K562 (cell line): Measurements from ENCODE around the gene DPP9. TPM values are rescaled to one million over a fixed set of nuclear protein-coding genes. Genes with fewer than 3 reads are reported as not detected.

Source experiments
- CREM ChIP-seq: IDR thresholded peaks from 2 replicates; pipeline ENCODE4 v1.6.1; 2014; ENCODE audit warnings: antibody characterized with exemption, low read depth
- CXXC5 ChIP-seq: fragments of 250-450 bp; sonication (Bioruptor Pico); IDR thresholded peaks from 2 replicates; pipeline ENCODE4 v1.8.0; 2022; ENCODE audit warnings: inconsistent platforms, mild to moderate bottlenecking, moderate library complexity
- DMBX1 ChIP-seq: fragments of 250-450 bp; sonication (Bioruptor Pico); IDR thresholded peaks from 2 replicates; pipeline ENCODE4 v1.8.0; 2022; ENCODE audit warnings: inconsistent platforms, mild to moderate bottlenecking, moderate library complexity, borderline replicate concordance
- EP300 ChIP-seq: IDR thresholded peaks from 2 replicates; pipeline ENCODE4 v1.6.1; 2012; ENCODE audit warnings: low read length, improper control_type of control experiment
- HMGN3 ChIP-seq: IDR thresholded peaks from 2 replicates; pipeline ENCODE4 v1.6.1; 2011; ENCODE audit warnings: borderline replicate concordance, low read depth, mild to moderate bottlenecking, mixed read lengths, low read length; ENCODE audit not compliant: insufficient read length; ENCODE audit errors: extremely low read depth
- JUNB ChIP-seq: fragments of 450-650 bp; formaldehyde crosslinking; conservative IDR thresholded peaks from 2 replicates; pipeline ENCODE4 v1.4.0; 2020; ENCODE audit warnings: mild to moderate bottlenecking
- MCM2 ChIP-seq: fragments of 450-650 bp; IDR thresholded peaks from 2 replicates; pipeline ENCODE4 v1.6.1; 2017; ENCODE audit warnings: low read depth, mild to moderate bottlenecking
- MXI1 ChIP-seq: IDR thresholded peaks from 2 replicates; pipeline ENCODE4 v1.6.1; 2011; ENCODE audit warnings: low read depth, mild to moderate bottlenecking, improper control_type of control experiment, low read length
- PML ChIP-seq: IDR thresholded peaks from 2 replicates; pipeline ENCODE4 v1.6.1; 2012; ENCODE audit warnings: low read length, inconsistent platforms
- POLR2H ChIP-seq: IDR thresholded peaks from 2 replicates; pipeline ENCODE4 v1.6.1; 2016; ENCODE audit warnings: missing genetic modification characterization, low read depth, mild to moderate bottlenecking, control low read depth, missing compliant biosample characterization, moderate library complexity
- RBM22 ChIP-seq: fragments of 200-400 bp; formaldehyde crosslinking; IDR thresholded peaks from 2 replicates; pipeline ENCODE4 v1.6.1; 2018; ENCODE audit warnings: low read length, low read depth; ENCODE audit not compliant: poor library complexity, severe bottlenecking
- SAP30 ChIP-seq: fragments of 200-600 bp; sonication (generic); IDR thresholded peaks from 2 replicates; pipeline ENCODE4 v1.6.1; 2012; ENCODE audit warnings: borderline replicate concordance, low read depth, mild to moderate bottlenecking, moderate library complexity, low read length, control low read depth, inconsistent platforms; ENCODE audit not compliant: insufficient read depth, poor library complexity, severe bottlenecking
- TBP ChIP-seq: optimal IDR thresholded peaks from 2 replicates; pipeline ENCODE3; 2011; ENCODE audit warnings: low read depth, low read length, improper control_type of control experiment
- ZNF165 ChIP-seq: fragments of 250-450 bp; sonication (Bioruptor Pico); IDR thresholded peaks from 2 replicates; pipeline ENCODE4 v1.4.0; 2020; ENCODE audit warnings: borderline replicate concordance
- ZNF24 ChIP-seq: fragments of 450-650 bp; IDR thresholded peaks from 2 replicates; pipeline ENCODE4 v1.6.1; 2016
- ZNF785 ChIP-seq: fragments of 250-450 bp; sonication (Bioruptor Pico); IDR thresholded peaks from 2 replicates; pipeline ENCODE4 v1.4.0; 2020; ENCODE audit warnings: mild to moderate bottlenecking
- polyA plus RNA-seq, 8 experiments: library from polyadenylated mRNA; depleted of rRNA in 4 of 8; stranded (reverse) in 5 of 8; unstranded in 3 of 8; fragments of >200 nt; fragmentation: Nextera tagmentation in 2 of 8; fragmentation: Illumina TruSeq in 1 of 8; extraction: Ambion mirVana in 2 of 8; extraction: Trizol in 1 of 8; gene quantifications; 2 replicates each; pipeline versions ENCODE4 v1.2.1 to v1.2.3, GENCODE V29; 2011 to 2014; ENCODE audit warnings: inconsistent platforms in 1 of 8, missing spikeins in 1 of 8
- total RNA-seq, 7 experiments: library from RNA; depleted of rRNA in 6 of 7; stranded (reverse); fragments of >200 nt in 6 of 7; fragmentation: Illumina TruSeq in 2 of 7; extraction: Trizol in 2 of 7; gene quantifications; 2 replicates each; pipeline versions ENCODE4 v1.2.1 to v1.2.3, GENCODE V29; 2011 to 2021; ENCODE audit warnings: low replicate concordance in 1 of 7
- TF ChIP-seq, protein P1 (sequence below): sonication (generic); formaldehyde crosslinking; IDR thresholded peaks from 2 replicates; pipeline ENCODE4 v1.8.0; 2022; ENCODE audit warnings: missing genetic modification reagents, mild to moderate bottlenecking, moderate library complexity, borderline replicate concordance
- TF ChIP-seq, protein P2 (sequence below): fragments of 250-450 bp; sonication (Bioruptor Pico); IDR thresholded peaks from 2 replicates; pipeline ENCODE4 v1.5.0; 2020; ENCODE audit warnings: mild to moderate bottlenecking, borderline replicate concordance
- TF ChIP-seq, protein P3 (sequence below), 2 experiments: fragments of 150-350 bp in 1 of 2; IDR thresholded peaks; 2 replicates each; pipeline ENCODE4 v1.6.1; 2012 to 2016; ENCODE audit warnings: low read depth in 2 of 2, low read length in 2 of 2, mild to moderate bottlenecking in 1 of 2, moderate library complexity in 1 of 2
- TF ChIP-seq, protein P4 (sequence below): fragments of 450-650 bp; formaldehyde crosslinking; IDR thresholded peaks from 2 replicates; pipeline ENCODE4 v1.4.0; 2020; ENCODE audit warnings: mild to moderate bottlenecking, moderate library complexity

Gene DPP9
- total and polyA plus RNA-seq, 9 of the 15 experiments (the other 6 are each of a cell fraction or from before 2014, with no cell fraction given) = 0.90 to 66.7 (median 24.5) TPM

DNA sequence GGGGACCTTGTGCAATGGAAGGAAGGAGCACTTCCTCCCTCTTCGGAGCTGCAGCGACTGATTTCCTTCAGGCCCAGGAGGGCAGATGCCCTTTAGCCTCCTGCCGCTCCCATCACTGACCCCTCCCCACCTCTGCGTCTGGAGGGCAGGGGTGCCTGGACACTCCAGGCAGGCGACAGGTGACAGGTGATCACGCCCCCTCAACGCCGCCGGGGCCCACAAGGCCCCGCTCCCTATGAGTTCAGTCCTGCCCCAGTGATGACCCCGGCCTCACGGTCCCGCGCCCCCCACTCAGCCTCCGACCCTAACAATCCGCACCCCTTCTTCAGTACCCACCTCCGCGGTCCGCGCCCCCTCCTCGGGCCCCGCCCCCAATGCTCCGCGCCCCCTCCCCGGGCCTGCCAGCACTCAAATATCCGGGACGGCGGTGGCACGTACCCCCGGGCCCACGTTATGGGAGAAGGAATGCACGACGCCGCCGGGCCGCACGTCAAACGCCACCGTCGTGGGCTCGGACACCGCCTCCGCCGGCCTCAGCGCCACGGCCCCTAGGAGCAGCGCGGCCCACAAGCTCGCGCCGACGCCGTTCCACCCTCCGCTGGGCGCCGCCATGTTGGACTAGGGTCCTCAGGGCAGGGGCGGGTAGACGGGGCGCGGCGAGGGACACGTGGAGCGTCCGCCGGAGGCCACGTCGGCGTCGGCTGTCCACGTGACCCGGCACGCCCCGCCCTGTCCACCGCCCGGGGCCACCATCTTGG is 53.7 kb downstream of the DPP9 start, which contains the start of gene MYDGF (continued):
- TF ChIP-seq DMBX1 = no peak
- TF ChIP-seq JUNB = no peak
- no peak for TF ChIP-seq MCM2
- TF ChIP-seq, protein P1, sequence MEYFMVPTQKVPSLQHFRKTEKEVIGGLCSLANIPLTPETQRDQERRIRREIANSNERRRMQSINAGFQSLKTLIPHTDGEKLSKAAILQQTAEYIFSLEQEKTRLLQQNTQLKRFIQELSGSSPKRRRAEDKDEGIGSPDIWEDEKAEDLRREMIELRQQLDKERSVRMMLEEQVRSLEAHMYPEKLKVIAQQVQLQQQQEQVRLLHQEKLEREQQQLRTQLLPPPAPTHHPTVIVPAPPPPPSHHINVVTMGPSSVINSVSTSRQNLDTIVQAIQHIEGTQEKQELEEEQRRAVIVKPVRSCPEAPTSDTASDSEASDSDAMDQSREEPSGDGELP (CRISPR knock-in tag) = peak; percentile 63; the same call in 1 of the 2 replicates
- TF ChIP-seq HMGN3 = peak; percentile 79
- TF ChIP-seq, protein P2, sequence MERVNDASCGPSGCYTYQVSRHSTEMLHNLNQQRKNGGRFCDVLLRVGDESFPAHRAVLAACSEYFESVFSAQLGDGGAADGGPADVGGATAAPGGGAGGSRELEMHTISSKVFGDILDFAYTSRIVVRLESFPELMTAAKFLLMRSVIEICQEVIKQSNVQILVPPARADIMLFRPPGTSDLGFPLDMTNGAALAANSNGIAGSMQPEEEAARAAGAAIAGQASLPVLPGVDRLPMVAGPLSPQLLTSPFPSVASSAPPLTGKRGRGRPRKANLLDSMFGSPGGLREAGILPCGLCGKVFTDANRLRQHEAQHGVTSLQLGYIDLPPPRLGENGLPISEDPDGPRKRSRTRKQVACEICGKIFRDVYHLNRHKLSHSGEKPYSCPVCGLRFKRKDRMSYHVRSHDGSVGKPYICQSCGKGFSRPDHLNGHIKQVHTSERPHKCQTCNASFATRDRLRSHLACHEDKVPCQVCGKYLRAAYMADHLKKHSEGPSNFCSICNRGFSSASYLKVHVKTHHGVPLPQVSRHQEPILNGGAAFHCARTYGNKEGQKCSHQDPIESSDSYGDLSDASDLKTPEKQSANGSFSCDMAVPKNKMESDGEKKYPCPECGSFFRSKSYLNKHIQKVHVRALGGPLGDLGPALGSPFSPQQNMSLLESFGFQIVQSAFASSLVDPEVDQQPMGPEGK (CRISPR knock-in tag) = no peak
- TF ChIP-seq ZNF165 = no peak
- TF ChIP-seq, protein P3, sequence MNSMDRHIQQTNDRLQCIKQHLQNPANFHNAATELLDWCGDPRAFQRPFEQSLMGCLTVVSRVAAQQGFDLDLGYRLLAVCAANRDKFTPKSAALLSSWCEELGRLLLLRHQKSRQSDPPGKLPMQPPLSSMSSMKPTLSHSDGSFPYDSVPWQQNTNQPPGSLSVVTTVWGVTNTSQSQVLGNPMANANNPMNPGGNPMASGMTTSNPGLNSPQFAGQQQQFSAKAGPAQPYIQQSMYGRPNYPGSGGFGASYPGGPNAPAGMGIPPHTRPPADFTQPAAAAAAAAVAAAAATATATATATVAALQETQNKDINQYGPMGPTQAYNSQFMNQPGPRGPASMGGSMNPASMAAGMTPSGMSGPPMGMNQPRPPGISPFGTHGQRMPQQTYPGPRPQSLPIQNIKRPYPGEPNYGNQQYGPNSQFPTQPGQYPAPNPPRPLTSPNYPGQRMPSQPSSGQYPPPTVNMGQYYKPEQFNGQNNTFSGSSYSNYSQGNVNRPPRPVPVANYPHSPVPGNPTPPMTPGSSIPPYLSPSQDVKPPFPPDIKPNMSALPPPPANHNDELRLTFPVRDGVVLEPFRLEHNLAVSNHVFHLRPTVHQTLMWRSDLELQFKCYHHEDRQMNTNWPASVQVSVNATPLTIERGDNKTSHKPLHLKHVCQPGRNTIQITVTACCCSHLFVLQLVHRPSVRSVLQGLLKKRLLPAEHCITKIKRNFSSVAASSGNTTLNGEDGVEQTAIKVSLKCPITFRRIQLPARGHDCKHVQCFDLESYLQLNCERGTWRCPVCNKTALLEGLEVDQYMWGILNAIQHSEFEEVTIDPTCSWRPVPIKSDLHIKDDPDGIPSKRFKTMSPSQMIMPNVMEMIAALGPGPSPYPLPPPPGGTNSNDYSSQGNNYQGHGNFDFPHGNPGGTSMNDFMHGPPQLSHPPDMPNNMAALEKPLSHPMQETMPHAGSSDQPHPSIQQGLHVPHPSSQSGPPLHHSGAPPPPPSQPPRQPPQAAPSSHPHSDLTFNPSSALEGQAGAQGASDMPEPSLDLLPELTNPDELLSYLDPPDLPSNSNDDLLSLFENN (IDR thresholded peaks at IDR 0.05; ENCODE audit: low read depth in 2 of 2, low read length in 2 of 2) = 0 out of 4 replicates have a peak, but pooled peaks of 1 of the 2 experiments have one; percentile 35
- TF ChIP-seq SAP30 = peak; percentile 87
- no peak for TF ChIP-seq EP300
- TF ChIP-seq ZNF785 (CRISPR knock-in tag) = no peak
- TF ChIP-seq PML = no peak
- TF ChIP-seq, protein P4, sequence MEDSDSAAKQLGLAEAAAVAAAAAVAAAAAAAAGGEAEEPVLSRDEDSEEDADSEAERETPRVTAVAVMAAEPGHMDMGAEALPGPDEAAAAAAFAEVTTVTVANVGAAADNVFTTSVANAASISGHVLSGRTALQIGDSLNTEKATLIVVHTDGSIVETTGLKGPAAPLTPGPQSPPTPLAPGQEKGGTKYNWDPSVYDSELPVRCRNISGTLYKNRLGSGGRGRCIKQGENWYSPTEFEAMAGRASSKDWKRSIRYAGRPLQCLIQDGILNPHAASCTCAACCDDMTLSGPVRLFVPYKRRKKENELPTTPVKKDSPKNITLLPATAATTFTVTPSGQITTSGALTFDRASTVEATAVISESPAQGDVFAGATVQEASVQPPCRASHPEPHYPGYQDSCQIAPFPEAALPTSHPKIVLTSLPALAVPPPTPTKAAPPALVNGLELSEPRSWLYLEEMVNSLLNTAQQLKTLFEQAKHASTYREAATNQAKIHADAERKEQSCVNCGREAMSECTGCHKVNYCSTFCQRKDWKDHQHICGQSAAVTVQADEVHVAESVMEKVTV (CRISPR knock-in tag) = no peak
- TF ChIP-seq MXI1 = peak; percentile 94
- no peak for TF ChIP-seq POLR2H
- TF ChIP-seq TBP = peak; percentile 91
- TF ChIP-seq RBM22 = no peak
- no peak for TF ChIP-seq ZNF24
- peak; percentile 91 for TF ChIP-seq CREM
- peak; percentile 82 for TF ChIP-seq CXXC5 (CRISPR knock-in tag)
